Bone marrow (tissue), 2 donors: ENCODE results near the gene KRTAP10-12.
"Not testable (repeated sequence)": the region's sequence is repeated elsewhere in the genome, so short reads cannot be mapped to it uniquely, and the experiment has no call there.

ENCODE experiments used
- DNase-seq, 2 donors: peaks; one replicate each; lab custom pipeline; 2025; lab: John Stamatoyannopoulos, UW

KRTAP10-12 gene

GRCh38 chr21:44697172-44697810 is at the start of gene KRTAP10-12:
Gene KRTAP10-12, plus strand, starts transcription at chr21:44697172. Its CDS starts 30 bp downstream, at chr21:44697202.
- DNase-seq: not testable (repeated sequence)

GRCh38 chr21:44647222-44647552 is 49.8 kb upstream of the KRTAP10-12 start:
- DNase-seq: no peak

- no peak for DNase-seq
Observed at GRCh38 chr21:44648557-44649311, 48.2 kb upstream of the KRTAP10-12 start.

GRCh38 chr21:44649521-44650100 is 47.4 kb upstream of the KRTAP10-12 start:
- no peak for DNase-seq

GRCh38 chr21:44650265-44650972 is 46.6 kb upstream of the KRTAP10-12 start:
- no peak for DNase-seq

GRCh38 chr21:44650973-44651675 is 45.8 kb upstream of the KRTAP10-12 start:
- DNase-seq: no peak

- DNase-seq: no peak
Observed at GRCh38 chr21:44653123-44653522, 43.8 kb upstream of the KRTAP10-12 start.

GRCh38 chr21:44653656-44654575 is 43.1 kb upstream of the KRTAP10-12 start:
- no peak for DNase-seq

GRCh38 chr21:44654576-44655175 is 42.3 kb upstream of the KRTAP10-12 start, which contains the start of gene KRTAP12-4:
Gene KRTAP12-4, minus strand, starts transcription at chr21:44654659. Its CDS starts 45 bp downstream, at chr21:44654614.
- no peak for DNase-seq

GRCh38 chr21:44656868-44657267 is 40.1 kb upstream of the KRTAP10-12 start:
- no peak for DNase-seq

GRCh38 chr21:44657635-44658540 is 39.1 kb upstream of the KRTAP10-12 start, which contains the start of gene KRTAP12-3:
Gene KRTAP12-3, plus strand, starts transcription at chr21:44657932. Its CDS starts 48 bp downstream, at chr21:44657980.
- no peak for DNase-seq

- no peak for DNase-seq
Observed at GRCh38 chr21:44658541-44658910, 38.4 kb upstream of the KRTAP10-12 start.

- DNase-seq: no peak
Observed at GRCh38 chr21:44658913-44659595, 37.9 kb upstream of the KRTAP10-12 start.

- DNase-seq: not testable (repeated sequence)
Observed at GRCh38 chr21:44661567-44661966, 35.4 kb upstream of the KRTAP10-12 start.

- DNase-seq: no peak
Observed at GRCh38 chr21:44664691-44665090, 32.3 kb upstream of the KRTAP10-12 start.

GRCh38 chr21:44666401-44667320 is 30.3 kb upstream of the KRTAP10-12 start, which contains the start of gene KRTAP12-2:
Gene KRTAP12-2, minus strand, starts transcription at chr21:44666927. Its CDS starts 41 bp downstream, at chr21:44666886.
- no peak for DNase-seq

GRCh38 chr21:44667612-44668011 is 29.4 kb upstream of the KRTAP10-12 start:
- DNase-seq: no peak
